GM19463 (cell line): ENCODE results near the gene HELT.
"Not testable (repeated sequence)": the region's sequence is repeated elsewhere in the genome, so short reads cannot be mapped to it uniquely, and the experiment has no call there.

Experiments used
- ATAC-seq: cut with Tn5 transposase; IDR thresholded peaks from one replicate; pipeline ENCODE4 v1.9.1; 2021; ENCODE audit warnings: mild to moderate bottlenecking, moderate library complexity; ENCODE audit not compliant: unreplicated experiment

Gene HELT

GRCh38 chr4:185035284-185035683 lies 17.0 kb downstream of the HELT start:
- no peak for ATAC-seq

- no peak for ATAC-seq
These were observed 17.7 kb downstream of the HELT start for GRCh38 chr4:185036019-185036418.

GRCh38 chr4:185036842-185037241 lies 18.6 kb downstream of the HELT start:
- no peak for ATAC-seq

GRCh38 chr4:185039508-185040273 lies 21.4 kb downstream of the HELT start:
- peak; percentile 60 for ATAC-seq

- no peak for ATAC-seq
These were observed 22.2 kb downstream of the HELT start for GRCh38 chr4:185040523-185040922.

GRCh38 chr4:185050286-185050685 lies 32.0 kb downstream of the HELT start:
- ATAC-seq: not testable (repeated sequence)

- not testable (repeated sequence) for ATAC-seq
These were observed 33.0 kb downstream of the HELT start for GRCh38 chr4:185051283-185051682.

- no peak for ATAC-seq
These were observed 35.5 kb downstream of the HELT start for GRCh38 chr4:185053746-185054145.

- ATAC-seq: no peak
These were observed 36.0 kb downstream of the HELT start for GRCh38 chr4:185054272-185054671.

- ATAC-seq: no peak
These were observed 36.6 kb downstream of the HELT start for GRCh38 chr4:185054886-185055285.

GRCh38 chr4:185061610-185062009 lies 43.3 kb downstream of the HELT start:
- ATAC-seq: no peak

- ATAC-seq: no peak
These were observed 44.3 kb downstream of the HELT start for GRCh38 chr4:185062606-185063005.

- no peak for ATAC-seq
These were observed 47.9 kb downstream of the HELT start for GRCh38 chr4:185066179-185066578.

GRCh38 chr4:185068837-185069236 lies 50.5 kb downstream of the HELT start:
- no peak for ATAC-seq
